ENCODE data around the gene TIMM50.

Gene TIMM50

DNA sequence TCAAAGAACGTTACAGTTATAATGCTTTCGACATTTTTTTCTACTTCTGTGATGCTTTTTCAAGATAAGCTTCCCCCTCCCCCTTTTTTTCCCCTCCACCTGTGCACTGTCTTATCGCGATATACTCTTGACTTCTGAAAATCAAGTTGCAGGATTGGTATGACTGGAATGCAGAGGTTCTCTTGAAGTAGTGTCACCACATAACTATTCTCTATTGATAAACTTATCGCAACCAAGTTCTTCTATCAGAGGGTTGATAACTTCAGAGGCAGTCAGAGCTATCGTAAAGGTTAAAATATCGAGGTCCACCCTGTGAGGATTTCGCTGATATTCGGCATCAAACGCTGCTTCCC lies 58.5 kb downstream of the TIMM50 start:
- DNase-seq = no peak

DNA sequence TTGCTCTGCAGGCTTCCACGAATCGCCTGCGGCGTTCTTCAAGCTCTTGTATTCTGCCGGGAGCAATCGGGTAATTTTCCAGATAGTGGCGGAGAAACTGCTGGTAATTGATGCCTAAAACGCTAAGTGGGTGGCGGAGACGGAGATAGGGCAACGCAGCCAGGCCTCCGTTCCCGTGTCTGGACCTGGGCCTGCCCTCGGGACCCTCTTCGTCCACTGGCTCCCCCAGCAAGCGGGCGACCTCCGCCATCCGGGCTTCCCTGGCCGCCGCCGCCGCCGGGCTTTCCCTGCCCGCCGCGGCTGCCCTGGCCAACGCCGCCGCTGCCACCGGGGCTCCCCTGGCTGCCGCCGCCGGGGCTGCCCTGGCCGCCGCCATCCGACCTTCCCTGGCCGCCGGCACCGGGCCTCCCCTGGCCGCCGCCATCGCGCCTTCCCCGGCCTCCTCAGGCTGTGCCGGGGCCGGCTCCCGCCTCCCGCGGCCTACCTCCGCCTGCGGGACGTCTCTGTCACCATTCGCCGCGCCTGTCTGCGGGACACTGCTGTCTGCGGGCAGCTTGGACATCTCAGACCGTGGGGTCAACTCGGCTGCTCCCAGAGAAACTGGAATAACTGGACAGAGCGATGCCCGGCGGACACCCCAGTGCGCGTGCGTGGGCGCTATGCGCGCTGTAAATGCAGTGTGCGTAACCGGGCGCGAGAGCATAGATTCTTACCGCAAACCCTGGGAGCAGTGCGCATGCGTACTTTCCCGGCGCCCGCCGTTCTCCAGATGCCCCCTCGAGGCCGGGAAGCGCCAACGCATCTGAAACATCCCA lies 59.1 kb downstream of the TIMM50 start, which contains the start of gene EID2:
EID2 (minus strand) TSS at position 644 of the 815 bp plus-strand sequence; CDS start at position 562, 82 bp downstream.
- DNase-seq = peak; percentile 95

DNA sequence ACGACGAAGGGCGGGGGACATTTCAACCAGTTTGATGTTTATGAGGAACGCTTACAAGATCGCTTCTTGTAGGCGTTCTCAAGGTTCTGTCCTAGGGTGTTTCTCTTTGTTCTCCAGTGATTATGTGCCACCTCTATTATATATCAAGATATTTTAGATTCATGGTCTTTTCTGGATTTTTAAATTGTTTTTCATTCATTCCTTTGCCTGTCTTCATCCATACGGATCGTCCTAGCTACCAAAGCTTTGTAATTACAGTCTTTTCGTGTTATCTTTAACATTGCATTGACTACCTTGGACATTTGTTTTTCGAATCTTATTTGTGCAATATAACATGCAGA lies 59.7 kb downstream of the TIMM50 start:
- DNase-seq = no peak
